Endothelial cell of umbilical vein (primary cell): ENCODE data around the gene SYDE2. TPM values are rescaled to one million over a fixed set of nuclear protein-coding genes. Genes with fewer than 3 reads are reported as not detected.
"Not testable (repeated sequence)": the region's sequence is repeated elsewhere in the genome, so short reads cannot be mapped to it uniquely, and the experiment has no call there.

Source experiments
- BruUV-seq: library from RNA; stranded (reverse); fragments of 400-500 nt; replicated peaks from 2 replicates; lab custom pipeline; 2021; lab: Mats Ljungman, UMichigan
- CTCF ChIA-PET: fragments of 300-600, 350-600 bp; sonication (Branson Sonifier 250); formaldehyde crosslinking; loops from one replicate; lab custom pipeline; 2021; ENCODE audit warnings: antibody characterized with exemption, inconsistent platforms; lab: Charles Lee
- POLR2A ChIA-PET: fragments of 300-600, 350-600 bp; sonication (Branson Sonifier 250); formaldehyde crosslinking; loops from one replicate; lab custom pipeline; 2021; ENCODE audit warnings: antibody characterized with exemption, inconsistent platforms; lab: Charles Lee
- DNase-seq: peaks from one replicate; pipeline ENCODE4 v3.0.0-alpha.2; 2011; ENCODE audit warnings: low read depth, low spot score
- FAIRE-seq: peaks from 2 replicates; lab custom pipeline; 2011; peaks lifted over from hg19 to GRCh38; lab: Jason Lieb, UNC
- H2AFZ ChIP-seq: 2 replicates; pipeline ENCODE4 v1.6.0; 2012; ENCODE audit warnings: low read depth, low read length, control low read depth, inconsistent platforms
- H3K27ac ChIP-seq: 2 replicates; pipeline ENCODE4 v1.5.1; 2011; ENCODE audit warnings: low read depth, mild to moderate bottlenecking, control low read depth, low read length, moderate library complexity; ENCODE audit not compliant: insufficient read depth
- H3K27me3 ChIP-seq, 2 experiments: 2 replicates each; pipeline versions ENCODE4 v1.6.0 to v1.6.1; 2011; ENCODE audit warnings: low read length in 2 of 2, mixed read lengths in 1 of 2; ENCODE audit not compliant: control insufficient read depth in 2 of 2, insufficient read depth in 2 of 2
- H3K36me3 ChIP-seq, 2 experiments: 2 replicates in 1 of 2; 3 replicates in 1 of 2; pipeline ENCODE4 v1.5.1; 2011; ENCODE audit warnings: low read length in 2 of 2, mild to moderate bottlenecking in 1 of 2, moderate library complexity in 1 of 2; ENCODE audit not compliant: control insufficient read depth in 2 of 2, insufficient read depth in 2 of 2; ENCODE audit errors: extremely low read depth in 1 of 2
- H3K4me1 ChIP-seq: 3 replicates; pipeline ENCODE4 v1.5.1; 2011; ENCODE audit warnings: mild to moderate bottlenecking, low read length; ENCODE audit not compliant: control insufficient read depth, insufficient read depth; ENCODE audit errors: extremely low read depth
- H3K4me2 ChIP-seq: 2 replicates; pipeline ENCODE4 v1.6.1; 2011; ENCODE audit warnings: low read length, control low read depth, mixed read lengths; ENCODE audit not compliant: insufficient read depth
- H3K4me3 ChIP-seq, 3 experiments: fragments of 200-600 bp in 1 of 3; sonication (generic), shearing (Covaris generic) in 1 of 3; replicated peaks in 1 of 3; 2 replicates each; pipeline ENCODE4 v1.5.1; 2011 to 2016; ENCODE audit warnings: control low read depth in 3 of 3, low read length in 3 of 3, mild to moderate bottlenecking in 2 of 3, inconsistent platforms in 1 of 3, low read depth in 1 of 3, moderate library complexity in 1 of 3; ENCODE audit not compliant: insufficient read depth in 1 of 3
- H3K79me2 ChIP-seq: 2 replicates; pipeline ENCODE4 v1.6.0; 2012; ENCODE audit warnings: low read length, inconsistent platforms; ENCODE audit not compliant: control insufficient read depth, insufficient read depth
- H3K9ac ChIP-seq: replicated peaks from 2 replicates; pipeline ENCODE3; 2011; ENCODE audit warnings: low read length, control low read depth; ENCODE audit not compliant: insufficient read depth; ENCODE audit errors: extremely low read depth
- H3K9me1 ChIP-seq: replicated peaks from 3 replicates; pipeline ENCODE4 v1.6.0; 2011; ENCODE audit warnings: mild to moderate bottlenecking, low read length; ENCODE audit not compliant: control insufficient read depth, insufficient read depth; ENCODE audit errors: extremely low read depth
- H3K9me3 ChIP-seq: replicated peaks from 2 replicates; pipeline ENCODE4 v1.5.1; 2012; ENCODE audit warnings: low read length, inconsistent platforms; ENCODE audit not compliant: control insufficient read depth, insufficient read depth
- H4K20me1 ChIP-seq: replicated peaks from 2 replicates; pipeline ENCODE3; 2011; ENCODE audit warnings: mild to moderate bottlenecking, low read length; ENCODE audit not compliant: control insufficient read depth, insufficient read depth; ENCODE audit errors: extremely low read depth
- EZH2 ChIP-seq: IDR thresholded peaks from 2 replicates; pipeline ENCODE4 v1.6.1; 2012; ENCODE audit warnings: borderline replicate concordance, low read depth, mild to moderate bottlenecking, moderate library complexity, low read length, inconsistent platforms; ENCODE audit not compliant: severe bottlenecking
- FOS ChIP-seq: IDR thresholded peaks from 2 replicates; pipeline ENCODE4 v1.6.1; 2011; ENCODE audit warnings: mild to moderate bottlenecking, low read length, moderate library complexity, borderline replicate concordance; ENCODE audit not compliant: insufficient read depth
- GATA2 ChIP-seq: IDR thresholded peaks from 2 replicates; pipeline ENCODE4 v1.7.0; 2011; ENCODE audit warnings: low read depth, mild to moderate bottlenecking, moderate library complexity, mixed read lengths, low read length; ENCODE audit not compliant: insufficient read length, insufficient read depth
- JUN ChIP-seq: IDR thresholded peaks from 2 replicates; pipeline ENCODE4 v1.6.1; 2011; ENCODE audit warnings: borderline replicate concordance, low read depth; ENCODE audit not compliant: insufficient read length, insufficient read depth
- MAX ChIP-seq: IDR thresholded peaks from 2 replicates; pipeline ENCODE4 v1.6.1; 2011; ENCODE audit not compliant: insufficient read depth, insufficient read length
- MYC ChIP-seq: IDR thresholded peaks from one replicate; pipeline ENCODE4 v1.6.1; 2011; ENCODE audit warnings: mild to moderate bottlenecking, low read depth, low read length
- POLR2A ChIP-seq: IDR thresholded peaks from 2 replicates; pipeline ENCODE4 v1.6.1; 2012; ENCODE audit warnings: low read depth, mild to moderate bottlenecking, control low read depth, low read length
- POLR2AphosphoS5 ChIP-seq: IDR thresholded peaks from 2 replicates; pipeline ENCODE4 v1.6.1; 2012; ENCODE audit warnings: low read depth, mild to moderate bottlenecking, control low read depth, low read length, moderate library complexity; ENCODE audit not compliant: insufficient read depth
- dilution Hi-C: fragments of 300-500 bp; cut with MboI; formaldehyde crosslinking; loops from one replicate; pipeline ENCODE4 v1.15.0; 2019; ENCODE audit warnings: low sequenced_read_pairs; ENCODE audit not compliant: extremely low pct_ligation_motif_present
- intact Hi-C: fragments of 100-400 bp; cut with micrococcal nuclease; formaldehyde crosslinking; loops from one replicate; pipeline ENCODE4 v1.10.0; 2022
- polyA plus RNA-seq, 4 experiments: library from polyadenylated mRNA; depleted of rRNA in 3 of 4; stranded (reverse) in 3 of 4; unstranded in 1 of 4; fragments of >200 nt; gene quantifications; 2 replicates each; pipeline versions ENCODE4 v1.2.1 to v1.2.3, GENCODE V29; 2011 to 2012; ENCODE audit warnings: missing spikeins in 1 of 4
- total RNA-seq: library from RNA; stranded (reverse); gene quantifications from 2 replicates; pipeline ENCODE4 v1.2.3, GENCODE V29; 2021
- TF ChIP-seq, protein P1 (sequence below), 2 donors: IDR thresholded peaks; 1 replicate in 1 of 2; 2 replicates in 1 of 2; pipeline ENCODE4 v1.5.1; 2011; ENCODE audit warnings: low read length in 2 of 2, mild to moderate bottlenecking in 2 of 2, moderate library complexity in 2 of 2, control low read depth in 1 of 2, inconsistent platforms in 1 of 2, low read depth in 1 of 2; ENCODE audit not compliant: insufficient read depth in 1 of 2; ENCODE audit errors: extremely low read depth in 1 of 2

Gene SYDE2
- total and polyA plus RNA-seq, 2 donors (not counting 3 experiments of a cell fraction or from before 2014, with no cell fraction given) = 0.52 to 3.1 TPM

GRCh38 chr1:85188530-85188929 is 12.3 kb downstream of the SYDE2 start:
- intact Hi-C loops = no loop called here
- CTCF ChIA-PET = no interaction called here

GRCh38 chr1:85187021-85187420 is 13.8 kb downstream of the SYDE2 start:
- H2AFZ ChIP-seq, FAIRE-seq, H3K9me1 ChIP-seq, dilution Hi-C loops, H3K4me3 ChIP-seq, H3K36me3 ChIP-seq, CTCF ChIA-PET, H3K27ac ChIP-seq, H4K20me1 ChIP-seq, H3K79me2 ChIP-seq, H3K9ac ChIP-seq, BruUV-seq, intact Hi-C loops, H3K27me3 ChIP-seq, POLR2A ChIA-PET, H3K4me2 ChIP-seq, H3K4me1 ChIP-seq, H3K9me3 ChIP-seq, DNase-seq: not testable (repeated sequence)

More at GRCh38 chr1:85188530-85188929, 12.3 kb downstream of the SYDE2 start:
- H3K4me1 ChIP-seq = no peaks in the 10 kb centered on the region
- dilution Hi-C loops = no loop called here
- H3K79me2 ChIP-seq = no peaks in the 10 kb centered on the region
- no peaks in the 10 kb centered on the region for H4K20me1 ChIP-seq
- H3K9ac ChIP-seq = no peak overlapping the region
- peaks cover 0 to 4% of the 10 kb centered on the region in 2 experiments for H3K36me3 ChIP-seq
- TF ChIP-seq MYC (no peak), POLR2A (no peak), POLR2AphosphoS5 (no peak), JUN (no peak), FOS (no peak), GATA2 (no peak), EZH2 (no peak), MAX (no peak)
- TF ChIP-seq, protein P1, sequence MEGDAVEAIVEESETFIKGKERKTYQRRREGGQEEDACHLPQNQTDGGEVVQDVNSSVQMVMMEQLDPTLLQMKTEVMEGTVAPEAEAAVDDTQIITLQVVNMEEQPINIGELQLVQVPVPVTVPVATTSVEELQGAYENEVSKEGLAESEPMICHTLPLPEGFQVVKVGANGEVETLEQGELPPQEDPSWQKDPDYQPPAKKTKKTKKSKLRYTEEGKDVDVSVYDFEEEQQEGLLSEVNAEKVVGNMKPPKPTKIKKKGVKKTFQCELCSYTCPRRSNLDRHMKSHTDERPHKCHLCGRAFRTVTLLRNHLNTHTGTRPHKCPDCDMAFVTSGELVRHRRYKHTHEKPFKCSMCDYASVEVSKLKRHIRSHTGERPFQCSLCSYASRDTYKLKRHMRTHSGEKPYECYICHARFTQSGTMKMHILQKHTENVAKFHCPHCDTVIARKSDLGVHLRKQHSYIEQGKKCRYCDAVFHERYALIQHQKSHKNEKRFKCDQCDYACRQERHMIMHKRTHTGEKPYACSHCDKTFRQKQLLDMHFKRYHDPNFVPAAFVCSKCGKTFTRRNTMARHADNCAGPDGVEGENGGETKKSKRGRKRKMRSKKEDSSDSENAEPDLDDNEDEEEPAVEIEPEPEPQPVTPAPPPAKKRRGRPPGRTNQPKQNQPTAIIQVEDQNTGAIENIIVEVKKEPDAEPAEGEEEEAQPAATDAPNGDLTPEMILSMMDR (IDR thresholded peaks at IDR 0.05; ENCODE audit: extremely low read depth in 1 of 2, insufficient read depth in 1 of 2, low read depth in 1 of 2, low read length in 2 of 2) = no peak
- POLR2A ChIA-PET = no interaction called here
- no peaks in the 10 kb centered on the region for H3K9me1 ChIP-seq
- DNase-seq = no peak
- no TSS peak for BruUV-seq
- H3K4me3 ChIP-seq = no peak overlapping the region
- FAIRE-seq = no peak
- H3K9me3 ChIP-seq = no peaks in the 10 kb centered on the region
- no peak overlapping the region for H3K4me2 ChIP-seq
- no peak overlapping the region for H3K27ac ChIP-seq
- H3K27me3 ChIP-seq = no peaks in the 10 kb centered on the region
- H2AFZ ChIP-seq = no peak overlapping the region
